DND-41 (cell line): ENCODE data around the gene CLSTN2.

Experiments
- ATAC-seq: fragments of 200-7000 bp; cut with Tn5 transposase; 3 replicates; pipeline ENCODE4 v1.9.1; 2021; ENCODE audit warnings: low read depth; ENCODE audit not compliant: insufficient read depth
- DNase-seq: peaks from one replicate; pipeline ENCODE4 v3.0.0-alpha.2; 2020
- H2AFZ ChIP-seq: 2 replicates; pipeline ENCODE4 v1.6.0; 2012; ENCODE audit warnings: low read depth, low read length
- H3K27ac ChIP-seq: 2 replicates; pipeline ENCODE4 v1.5.1; 2012; ENCODE audit warnings: low read length, inconsistent platforms
- H3K27me3 ChIP-seq: fragments of 200-600 bp; sonication (generic); 2 replicates; pipeline ENCODE4 v1.6.0; 2012; ENCODE audit warnings: low read length, mild to moderate bottlenecking, inconsistent platforms; ENCODE audit not compliant: insufficient read depth, poor library complexity
- H3K36me3 ChIP-seq: 2 replicates; pipeline ENCODE4 v1.5.1; 2012; ENCODE audit warnings: low read length, inconsistent platforms; ENCODE audit not compliant: insufficient read depth
- H3K4me1 ChIP-seq: 2 replicates; pipeline ENCODE4 v1.5.1; 2012; ENCODE audit warnings: mild to moderate bottlenecking, low read length; ENCODE audit not compliant: insufficient read depth
- H3K4me2 ChIP-seq: 2 replicates; pipeline ENCODE4 v1.6.0; 2012; ENCODE audit warnings: mild to moderate bottlenecking, moderate library complexity, low read length, inconsistent platforms; ENCODE audit not compliant: insufficient read depth
- H3K4me3 ChIP-seq, 2 experiments: fragments of 200-600 bp in 1 of 2; shearing (Covaris generic) in 1 of 2; 2 replicates each; pipeline ENCODE4 v1.5.1; 2012 to 2016; ENCODE audit warnings: inconsistent platforms in 2 of 2, low read length in 2 of 2, mild to moderate bottlenecking in 2 of 2, low read depth in 1 of 2, moderate library complexity in 1 of 2
- H3K79me2 ChIP-seq: 2 replicates; pipeline ENCODE4 v1.6.0; 2012; ENCODE audit warnings: low read length, inconsistent platforms; ENCODE audit not compliant: insufficient read depth
- H3K9ac ChIP-seq: 2 replicates; pipeline ENCODE4 v1.6.0; 2012; ENCODE audit warnings: low read depth, mild to moderate bottlenecking, inconsistent platforms, low read length, moderate library complexity
- H3K9me3 ChIP-seq: 2 replicates; pipeline ENCODE4 v1.5.1; 2012; ENCODE audit warnings: low read length, moderate library complexity, mild to moderate bottlenecking, inconsistent platforms; ENCODE audit not compliant: insufficient read depth, severe bottlenecking
- H4K20me1 ChIP-seq: 2 replicates; pipeline ENCODE4 v1.6.0; 2012; ENCODE audit warnings: low read length; ENCODE audit not compliant: insufficient read depth
- EZH2 ChIP-seq: IDR thresholded peaks from 3 replicates; pipeline ENCODE4 v1.6.1; 2012; ENCODE audit warnings: borderline replicate concordance, low read depth, mild to moderate bottlenecking, moderate library complexity, low read length, inconsistent platforms; ENCODE audit not compliant: severe bottlenecking
- TF ChIP-seq, protein P1 (sequence below): IDR thresholded peaks from 2 replicates; pipeline ENCODE4 v1.5.1; 2012; ENCODE audit warnings: borderline replicate concordance, low read length, moderate library complexity, mild to moderate bottlenecking; ENCODE audit not compliant: poor library complexity, severe bottlenecking; ENCODE audit errors: extremely low read depth

Gene CLSTN2

DNA sequence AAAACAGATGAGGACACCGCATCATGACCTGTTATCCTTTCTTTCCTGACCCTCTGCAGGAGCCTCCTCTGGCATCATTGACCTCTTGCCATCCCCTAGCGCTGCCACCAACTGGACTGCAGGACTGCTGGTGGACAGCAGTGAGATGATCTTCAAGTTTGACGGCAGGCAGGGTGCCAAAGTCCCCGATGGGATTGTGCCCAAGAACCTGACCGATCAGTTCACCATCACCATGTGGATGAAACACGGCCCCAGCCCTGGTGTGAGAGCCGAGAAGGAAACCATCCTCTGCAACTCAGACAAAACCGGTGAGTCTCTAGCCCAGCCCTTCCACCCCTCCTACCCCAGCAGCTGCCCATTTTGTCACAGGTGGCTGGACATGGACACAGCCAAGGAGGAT lies 524.5 kb downstream of the CLSTN2 start:
- Histone ChIP-seq H3K36me3 (no peaks in the 10 kb centered on the region), H3K4me2 (no peak overlapping the region), H4K20me1 (no peaks in the 10 kb centered on the region), H3K27me3 (peaks cover 11% of the 10 kb centered on the region), H3K27ac (no peak overlapping the region), H3K4me3 (no peak overlapping the region), H3K9me3 (no peaks in the 10 kb centered on the region), H2AFZ (no peak overlapping the region), H3K9ac (no peak overlapping the region), H3K4me1 (no peaks in the 10 kb centered on the region), H3K79me2 (no peaks in the 10 kb centered on the region)
- TF ChIP-seq, protein P1, sequence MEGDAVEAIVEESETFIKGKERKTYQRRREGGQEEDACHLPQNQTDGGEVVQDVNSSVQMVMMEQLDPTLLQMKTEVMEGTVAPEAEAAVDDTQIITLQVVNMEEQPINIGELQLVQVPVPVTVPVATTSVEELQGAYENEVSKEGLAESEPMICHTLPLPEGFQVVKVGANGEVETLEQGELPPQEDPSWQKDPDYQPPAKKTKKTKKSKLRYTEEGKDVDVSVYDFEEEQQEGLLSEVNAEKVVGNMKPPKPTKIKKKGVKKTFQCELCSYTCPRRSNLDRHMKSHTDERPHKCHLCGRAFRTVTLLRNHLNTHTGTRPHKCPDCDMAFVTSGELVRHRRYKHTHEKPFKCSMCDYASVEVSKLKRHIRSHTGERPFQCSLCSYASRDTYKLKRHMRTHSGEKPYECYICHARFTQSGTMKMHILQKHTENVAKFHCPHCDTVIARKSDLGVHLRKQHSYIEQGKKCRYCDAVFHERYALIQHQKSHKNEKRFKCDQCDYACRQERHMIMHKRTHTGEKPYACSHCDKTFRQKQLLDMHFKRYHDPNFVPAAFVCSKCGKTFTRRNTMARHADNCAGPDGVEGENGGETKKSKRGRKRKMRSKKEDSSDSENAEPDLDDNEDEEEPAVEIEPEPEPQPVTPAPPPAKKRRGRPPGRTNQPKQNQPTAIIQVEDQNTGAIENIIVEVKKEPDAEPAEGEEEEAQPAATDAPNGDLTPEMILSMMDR: no peak
- no peak for TF ChIP-seq EZH2
- ATAC-seq: no peak
- no peak for DNase-seq

DNA sequence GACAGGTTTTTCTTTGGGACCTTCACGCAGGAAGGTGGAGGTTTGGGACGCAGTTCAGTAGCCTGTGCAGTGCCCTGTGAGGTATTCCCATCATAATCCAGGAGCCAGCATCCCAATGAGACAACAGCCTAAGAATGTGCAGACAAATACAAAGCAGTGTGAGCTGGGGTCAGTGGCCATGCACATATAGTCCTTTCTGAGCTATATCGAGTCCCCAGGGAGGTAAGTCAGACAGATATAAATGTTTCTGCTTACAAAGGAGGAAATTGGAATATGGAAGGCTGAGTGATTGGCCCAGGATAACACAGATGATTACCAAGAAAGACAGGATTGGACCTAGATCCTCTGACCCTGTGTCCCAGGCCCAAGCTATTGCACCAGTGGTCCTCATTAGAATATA lies 526.3 kb downstream of the CLSTN2 start:
- ATAC-seq: no peak
- H4K20me1 ChIP-seq: no peaks in the 10 kb centered on the region

DNA sequence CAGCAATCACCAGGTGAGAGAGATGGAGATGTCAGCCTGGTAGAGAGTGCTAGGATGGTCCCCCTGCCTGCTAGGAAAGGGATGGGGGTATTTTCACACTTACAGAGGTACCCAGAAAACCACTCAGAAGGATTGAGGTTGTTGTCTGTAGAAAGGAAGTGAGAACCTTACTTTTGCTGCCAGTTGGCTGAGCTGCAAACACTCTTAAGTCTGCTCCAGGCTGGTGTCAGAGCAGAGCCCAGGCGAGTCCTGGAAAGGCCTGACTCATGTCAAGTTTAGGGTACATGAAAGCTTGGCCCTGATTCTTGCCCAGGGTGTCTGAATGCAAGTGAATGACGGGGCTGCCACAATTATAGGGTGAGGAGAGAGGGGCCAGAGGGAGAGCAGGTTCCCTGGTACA lies 528.4 kb downstream of the CLSTN2 start:
- no peaks in the 10 kb centered on the region for H3K79me2 ChIP-seq
- H3K4me3 ChIP-seq: no peak overlapping the region
- no peak overlapping the region for H3K27ac ChIP-seq
- ATAC-seq: no peak
- H3K36me3 ChIP-seq: no peaks in the 10 kb centered on the region
- H3K4me2 ChIP-seq: no peak overlapping the region
- no peak overlapping the region for H3K9ac ChIP-seq
- no peak for TF ChIP-seq EZH2
- TF ChIP-seq, protein P1: no peak
- H3K27me3 ChIP-seq: peaks cover 12% of the 10 kb centered on the region
- no peaks in the 10 kb centered on the region for H3K4me1 ChIP-seq
- no peaks in the 10 kb centered on the region for H4K20me1 ChIP-seq
- no peak overlapping the region for H2AFZ ChIP-seq
- no peak for DNase-seq
- no peaks in the 10 kb centered on the region for H3K9me3 ChIP-seq

More for the DNA sequence above, 526.3 kb downstream of the CLSTN2 start:
- TF ChIP-seq EZH2: no peak
- TF ChIP-seq, protein P1: no peak
- peaks cover 13% of the 10 kb centered on the region for H3K27me3 ChIP-seq
- H3K79me2 ChIP-seq: no peaks in the 10 kb centered on the region
- DNase-seq: no peak
- H2AFZ ChIP-seq: no peak overlapping the region
- H3K9ac ChIP-seq: no peak overlapping the region
- no peaks in the 10 kb centered on the region for H3K36me3 ChIP-seq
- H3K27ac ChIP-seq: no peak overlapping the region
- H3K9me3 ChIP-seq: no peaks in the 10 kb centered on the region
- H3K4me2 ChIP-seq: no peak overlapping the region
- H3K4me1 ChIP-seq: no peaks in the 10 kb centered on the region
- no peak overlapping the region for H3K4me3 ChIP-seq

DNA sequence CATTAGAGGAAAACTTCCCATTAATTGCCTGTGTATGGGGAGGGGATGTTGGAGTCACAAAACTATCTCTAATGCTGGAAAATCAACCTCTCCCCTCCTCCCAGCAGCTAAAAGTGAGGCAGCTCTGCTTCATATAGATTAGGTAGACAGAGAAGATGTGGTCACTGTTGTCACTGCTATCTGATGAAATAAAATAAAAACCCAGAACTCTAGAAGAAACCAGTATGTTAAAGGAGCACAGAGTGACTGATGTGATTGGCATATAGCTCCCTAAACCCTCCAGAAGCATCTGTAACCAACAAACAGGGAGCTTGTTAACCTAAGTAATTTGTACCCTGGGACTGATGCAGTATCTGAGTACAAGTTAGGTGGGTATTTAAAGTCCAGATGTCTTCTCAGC lies 531.0 kb downstream of the CLSTN2 start:
- H3K4me3 ChIP-seq: no peak overlapping the region
- no peak for TF ChIP-seq EZH2
- TF ChIP-seq, protein P1: no peak
- H3K36me3 ChIP-seq: no peaks in the 10 kb centered on the region
- no peak overlapping the region for H3K27ac ChIP-seq
- H3K9ac ChIP-seq: no peak overlapping the region
- H4K20me1 ChIP-seq: no peaks in the 10 kb centered on the region
- peaks cover 15% of the 10 kb centered on the region for H3K27me3 ChIP-seq
- no peaks in the 10 kb centered on the region for H3K79me2 ChIP-seq
- no peaks in the 10 kb centered on the region for H3K4me1 ChIP-seq
- no peak overlapping the region for H3K4me2 ChIP-seq
- no peak overlapping the region for H2AFZ ChIP-seq
- DNase-seq (no peak), ATAC-seq (no peak)
- H3K9me3 ChIP-seq: no peaks in the 10 kb centered on the region
